Activated T-cell treated with anti-CD3 and anti-CD28 coated beads for 48 hours (primary cell): ENCODE data around the gene TP53.
A peak's percentile ranks its signal among the peaks of the same experiment; 100 is the strongest.
"Not testable (repeated sequence)": the region's sequence is repeated elsewhere in the genome, so short reads cannot be mapped to it uniquely, and the experiment has no call there.

ENCODE experiments used
- DNase-seq: peaks from one replicate; pipeline ENCODE4 v3.0.0-alpha.2; 2020; ENCODE audit warnings: low read depth

The TP53 gene

DNA sequence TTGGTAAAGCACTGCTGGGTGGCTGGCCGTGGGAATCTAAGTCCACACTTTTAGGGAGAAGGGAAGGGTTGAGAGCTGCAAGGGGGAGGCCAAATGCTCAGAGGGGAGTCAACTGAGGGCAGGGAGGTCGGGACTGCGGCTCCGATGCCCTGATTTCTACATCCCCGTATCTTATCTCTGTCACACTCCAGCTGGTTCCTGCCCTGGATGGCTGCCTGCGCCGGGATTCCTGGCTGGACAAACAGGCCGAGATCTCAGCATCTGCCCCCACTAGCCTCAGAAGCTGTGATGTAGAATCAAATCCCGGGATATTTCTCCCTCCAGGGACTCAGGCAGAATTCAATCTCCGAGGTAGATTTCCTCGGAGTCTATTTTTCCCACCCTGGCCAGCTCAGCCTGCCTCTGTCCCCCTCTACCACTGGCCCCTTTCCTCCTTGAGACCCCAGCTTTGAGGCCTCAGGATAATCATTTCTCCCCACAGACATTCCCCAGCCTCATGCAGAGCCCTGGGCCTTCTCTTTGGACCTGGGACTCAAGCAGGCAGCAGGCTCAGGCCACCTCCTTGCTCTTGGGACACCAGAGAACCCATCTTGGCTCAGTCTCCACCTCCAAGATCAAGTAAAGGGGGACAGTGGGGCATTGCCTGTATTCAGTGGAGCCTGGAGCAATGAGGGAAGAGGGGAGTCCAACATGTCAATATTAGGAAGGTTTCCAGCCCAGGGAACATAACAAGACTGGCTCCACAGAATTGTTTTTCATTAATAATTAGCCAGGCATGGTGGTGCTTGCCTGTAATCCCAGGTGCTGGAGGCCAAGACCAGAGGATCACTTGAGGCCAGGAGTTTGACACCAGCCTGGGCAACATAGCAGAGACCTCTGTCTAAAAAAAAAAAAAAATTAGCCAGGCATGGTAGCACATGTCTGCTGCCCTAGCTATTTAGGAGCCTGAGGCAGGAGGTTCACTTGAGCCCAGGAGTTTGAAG is 55.6 kb downstream of the TP53 start:
- no peak for DNase-seq

GRCh38 chr17:7629939-7630571 is 57.2 kb downstream of the TP53 start, which contains the start of gene SHBG:
Gene SHBG (plus strand): TSS chr17:7630135. CDS start chr17:7630173, 38 bp downstream.
- DNase-seq: no peak

- peak; percentile 81 for DNase-seq
These were observed 59.8 kb downstream of the TP53 start, which contains the start of gene SAT2 for GRCh38 chr17:7627250-7628121. Gene SAT2 (minus strand): TSS chr17:7627821. CDS start chr17:7627635, 186 bp downstream.

GRCh38 chr17:7626956-7627249 is 60.4 kb downstream of the TP53 start:
- DNase-seq: no peak

DNA sequence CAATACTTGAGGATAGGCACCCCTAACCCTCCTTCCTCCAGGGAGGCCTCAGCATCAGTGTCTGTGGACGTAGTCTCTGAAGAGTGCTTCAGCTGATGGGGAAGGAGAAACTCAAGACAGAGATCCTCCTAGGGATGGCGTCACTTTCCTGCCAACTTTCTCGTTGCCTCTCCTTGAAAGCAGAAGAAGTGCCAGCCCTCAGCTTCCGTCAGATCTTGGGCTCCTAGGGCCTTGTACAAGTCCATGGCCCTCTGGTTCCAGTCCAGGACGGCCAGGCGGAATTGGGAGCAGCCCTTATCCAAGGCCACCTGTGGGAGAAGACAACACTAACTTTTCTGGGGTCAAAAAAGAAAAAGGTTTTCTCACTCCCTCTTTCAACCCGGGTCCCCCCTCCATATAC is 61.0 kb downstream of the TP53 start:
- no peak for DNase-seq

DNA sequence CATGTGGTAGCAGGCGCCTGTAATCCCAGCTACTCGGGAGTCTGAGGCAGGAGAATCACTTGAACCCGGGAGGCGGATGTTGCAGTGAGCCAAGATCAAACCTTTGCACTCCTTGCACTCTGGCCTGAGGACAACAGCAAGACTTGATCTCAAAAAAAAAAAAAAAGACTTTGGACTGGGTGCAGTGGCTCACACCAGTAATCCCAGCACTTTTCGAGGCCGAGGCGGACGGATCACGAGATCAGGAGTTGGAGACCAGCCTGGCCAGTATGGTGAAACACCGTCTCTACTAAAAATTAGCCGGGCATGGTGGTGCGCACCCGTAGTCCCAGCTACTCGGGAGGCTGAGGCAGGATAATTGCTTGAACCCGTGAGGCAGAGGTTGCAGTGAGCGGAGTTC is 61.5 kb downstream of the TP53 start:
- not testable (repeated sequence) for DNase-seq

DNA sequence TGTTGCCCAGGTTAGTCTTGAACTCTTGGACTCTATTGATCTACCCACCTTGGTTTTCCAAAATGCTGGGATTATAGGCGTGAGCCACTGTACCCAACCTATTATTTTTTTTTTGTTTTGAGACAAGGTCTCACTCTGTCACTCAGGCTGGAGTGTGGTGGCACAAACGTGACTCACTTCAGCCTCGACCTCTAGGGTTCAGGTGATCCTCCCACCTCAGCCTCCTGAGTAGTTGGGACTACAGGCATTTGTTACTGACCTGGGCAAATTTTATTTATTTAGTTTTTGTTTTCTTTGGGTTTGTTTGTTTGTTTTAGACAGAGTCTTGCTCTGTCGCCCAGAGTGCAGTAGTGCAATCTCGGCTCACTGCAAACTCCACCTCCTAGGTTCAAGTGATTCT is 63.6 kb downstream of the TP53 start:
- no peak for DNase-seq

- no peak for DNase-seq
These were observed 66.5 kb downstream of the TP53 start for GRCh38 chr17:7620835-7621234.

DNA sequence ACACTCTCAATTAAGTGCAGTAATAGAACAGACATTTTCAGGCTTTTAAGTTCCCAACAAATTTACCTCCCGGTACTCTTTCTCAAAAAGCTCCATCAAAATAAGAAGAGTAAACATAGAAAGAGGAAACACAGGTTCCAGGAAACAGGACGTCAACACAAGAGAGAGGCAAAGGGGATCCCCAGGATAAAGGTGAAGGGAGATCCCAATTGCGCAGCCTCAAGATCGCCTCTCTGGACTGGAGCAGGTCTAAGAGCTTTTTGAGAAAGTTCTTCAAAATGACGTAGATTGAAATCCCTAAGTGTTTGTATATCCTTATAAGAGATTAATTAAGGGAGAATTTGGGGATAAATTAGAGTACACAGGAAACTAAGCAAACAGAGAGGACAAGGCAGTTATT is 68.7 kb downstream of the TP53 start:
- no peak for DNase-seq
